SU-DHL-6 (cell line): ENCODE data around the gene CXCR6.

Source experiments
- H2AFZ ChIP-seq: fragments of 200-600 bp; sonication (generic); 2 replicates; pipeline ENCODE4 v1.6.1; 2014; ENCODE audit warnings: low read depth, mild to moderate bottlenecking, moderate library complexity, mixed read lengths, antibody characterized with exemption, low read length; ENCODE audit not compliant: severe bottlenecking
- H3F3A ChIP-seq: fragments of 200-600 bp; shearing (Covaris generic); 2 replicates; pipeline ENCODE4 v1.6.0; 2016; ENCODE audit warnings: antibody characterized with exemption, mild to moderate bottlenecking; ENCODE audit not compliant: insufficient read depth
- H3K27ac ChIP-seq: fragments of 200-600 bp; sonication (generic); 2 replicates; pipeline ENCODE4 v1.5.1; 2016; ENCODE audit warnings: low read depth, mild to moderate bottlenecking, low read length, moderate library complexity, mixed read lengths
- H3K27me3 ChIP-seq: fragments of 200-600 bp; sonication (generic), shearing (Covaris generic); 2 replicates; pipeline ENCODE4 v1.6.0; 2014; ENCODE audit warnings: mild to moderate bottlenecking, low read length
- H3K36me3 ChIP-seq: fragments of 200-600 bp; sonication (generic); 2 replicates; pipeline ENCODE4 v1.6.1; 2014; ENCODE audit warnings: mild to moderate bottlenecking, low read length, mixed read lengths
- H3K4me2 ChIP-seq: fragments of 300-600, 200-600 bp; shearing (Covaris generic), sonication (generic); 2 replicates; pipeline ENCODE4 v1.6.0; 2014; ENCODE audit warnings: low read length, low read depth, mild to moderate bottlenecking; ENCODE audit not compliant: poor library complexity, severe bottlenecking
- H3K4me3 ChIP-seq: fragments of 200-600 bp; sonication (generic); 2 replicates; pipeline ENCODE4 v1.5.1; 2014; ENCODE audit warnings: antibody characterized with exemption, low read length, mild to moderate bottlenecking, mixed read lengths; ENCODE audit not compliant: insufficient read depth, poor library complexity, severe bottlenecking
- H3K79me2 ChIP-seq: fragments of 200-600 bp; sonication (generic); 2 replicates; pipeline ENCODE4 v1.6.1; 2014; ENCODE audit warnings: mild to moderate bottlenecking, low read length, moderate library complexity; ENCODE audit not compliant: insufficient read depth
- H3K9ac ChIP-seq: fragments of 200-600 bp; sonication (generic); 2 replicates; pipeline ENCODE4 v1.7.0; 2014; ENCODE audit warnings: mild to moderate bottlenecking, low read length
- H3K9me2 ChIP-seq: fragments of 200-600 bp; sonication (generic); replicated peaks from 2 replicates; pipeline ENCODE4 v1.6.1; 2014; ENCODE audit warnings: low read length; ENCODE audit not compliant: insufficient read depth
- H3K9me3 ChIP-seq: fragments of 200-600 bp; sonication (generic); 2 replicates; pipeline ENCODE4 v1.6.1; 2014; ENCODE audit warnings: low read length, mixed read lengths; ENCODE audit not compliant: insufficient read depth
- H4K20me1 ChIP-seq: fragments of 200-600 bp; sonication (generic); 2 replicates; pipeline ENCODE4 v1.6.1; 2014; ENCODE audit warnings: low read depth, mild to moderate bottlenecking, antibody characterized with exemption, low read length, moderate library complexity, mixed read lengths
- CTCF ChIP-seq: fragments of 200-600 bp; sonication (generic); IDR thresholded peaks from one replicate; pipeline ENCODE4 v1.5.1; 2017; ENCODE audit warnings: antibody characterized with exemption, mild to moderate bottlenecking, low read length, moderate library complexity; ENCODE audit not compliant: insufficient read depth, poor library complexity, severe bottlenecking
- EZH2phosphoT487 ChIP-seq: fragments of 200-600 bp; sonication (generic), shearing (Covaris generic); conservative IDR thresholded peaks from 2 replicates; pipeline ENCODE4 v1.6.1; 2018; ENCODE audit warnings: mild to moderate bottlenecking, antibody characterized with exemption, low read length, moderate library complexity, mixed read lengths

Gene CXCR6

GRCh38 chr3:45915518-45916231, 27.6 kb upstream of the CXCR6 start:
- H3K27ac ChIP-seq: no peak overlapping the region
- H3K4me2 ChIP-seq: no peak overlapping the region
- no peak overlapping the region for H2AFZ ChIP-seq

GRCh38 chr3:45917146-45917898, 25.9 kb upstream of the CXCR6 start:
- H3F3A ChIP-seq: no peaks in the 10 kb centered on the region
- H3K9me3 ChIP-seq: no peaks in the 10 kb centered on the region
- no peak overlapping the region for H3K9ac ChIP-seq
- H3K4me2 ChIP-seq: no peak overlapping the region
- H3K79me2 ChIP-seq: no peaks in the 10 kb centered on the region
- H3K27ac ChIP-seq: no peak overlapping the region
- no peak overlapping the region for H2AFZ ChIP-seq
- H4K20me1 ChIP-seq: no peaks in the 10 kb centered on the region
- H3K9me2 ChIP-seq: no peaks in the 10 kb centered on the region
- H3K4me3 ChIP-seq: no peak overlapping the region
- no peaks in the 10 kb centered on the region for H3K27me3 ChIP-seq
- no peaks in the 10 kb centered on the region for H3K36me3 ChIP-seq
- TF ChIP-seq CTCF: no peak
- no peak for TF ChIP-seq EZH2phosphoT487

More at GRCh38 chr3:45915518-45916231, 27.6 kb upstream of the CXCR6 start:
- Histone ChIP-seq H3K79me2 (no peaks in the 10 kb centered on the region), H3F3A (no peaks in the 10 kb centered on the region), H3K27me3 (no peaks in the 10 kb centered on the region), H3K9me3 (no peaks in the 10 kb centered on the region), H4K20me1 (no peaks in the 10 kb centered on the region), H3K4me3 (no peak overlapping the region), H3K9ac (no peak overlapping the region), H3K36me3 (no peaks in the 10 kb centered on the region), H3K9me2 (no peaks in the 10 kb centered on the region)
- no peak for TF ChIP-seq EZH2phosphoT487
- no peak for TF ChIP-seq CTCF

GRCh38 chr3:45921158-45922038, 21.9 kb upstream of the CXCR6 start:
- no peaks in the 10 kb centered on the region for H3K27me3 ChIP-seq
- H2AFZ ChIP-seq: no peak overlapping the region
- H4K20me1 ChIP-seq: no peaks in the 10 kb centered on the region
- no peaks in the 10 kb centered on the region for H3K79me2 ChIP-seq
- no peak overlapping the region for H3K4me3 ChIP-seq
- no peak overlapping the region for H3K4me2 ChIP-seq
- no peaks in the 10 kb centered on the region for H3K36me3 ChIP-seq
- no peak overlapping the region for H3K27ac ChIP-seq
- H3F3A ChIP-seq: no peaks in the 10 kb centered on the region
- H3K9me3 ChIP-seq: no peaks in the 10 kb centered on the region
- H3K9me2 ChIP-seq: no peaks in the 10 kb centered on the region
- TF ChIP-seq CTCF (no peak), EZH2phosphoT487 (no peak)
- no peak overlapping the region for H3K9ac ChIP-seq
